K562 treated with DMSO at 1 percent for 24 hours (cell line): ENCODE data around the gene ZFAND3. TPM values are rescaled to one million over a fixed set of nuclear protein-coding genes. Genes with fewer than 3 reads are reported as not detected.

Experiments
- total RNA-seq: library from RNA; unstranded; fragments of 300-600 nt; gene quantifications from 2 replicates; pipeline ENCODE4 v1.2.3, GENCODE V29; 2022; ENCODE audit warnings: low read depth; ENCODE audit not compliant: insufficient read depth

The ZFAND3 gene
- 47.8 and 48.4 TPM in 2 replicates for total RNA-seq

GRCh38 chr6:37819177-37819801, at the start of gene ZFAND3:
Gene ZFAND3 (plus strand): TSS chr6:37819727. CDS start chr6:37819946, 219 bp downstream.

Other genes with a start within 250 kb of the ZFAND3 start
- 0.59 and 0.66 TPM in 2 replicates for gene MDGA1, start 121.8 kb upstream of the ZFAND3 start, total RNA-seq